ENCODE results near the gene DNAJC4. TPM values are rescaled to one million over a fixed set of nuclear protein-coding genes. Genes with fewer than 3 reads are reported as not detected.

The DNAJC4 gene
- total and polyA plus RNA-seq, 9 of the 15 experiments (the other 6 are each of a cell fraction or from before 2014, with no cell fraction given): 4.0 to 32.6 (median 19.9) TPM

- no peak for TF ChIP-seq ZNF224 (CRISPR knock-in tag; IDR thresholded peaks at IDR 0.05)
- no peak for TF ChIP-seq ZNF354B (CRISPR knock-in tag; IDR thresholded peaks at IDR 0.05)
- TF ChIP-seq MCM5 (IDR thresholded peaks at IDR 0.05; ENCODE audit: low read depth): no peak
- TF ChIP-seq BRD4 (IDR thresholded peaks at IDR 0.05): no peak
- TF ChIP-seq XRCC4 (IDR thresholded peaks at IDR 0.05; ENCODE audit: extremely low read depth, insufficient read depth, insufficient read length): no peak
- no peak for TF ChIP-seq ZNF311 (CRISPR knock-in tag; IDR thresholded peaks at IDR 0.05)
- no peak for TF ChIP-seq ZNF830 (CRISPR knock-in tag; IDR thresholded peaks at IDR 0.05)
- TF ChIP-seq RBM14 (IDR thresholded peaks at IDR 0.05; ENCODE audit: borderline replicate concordance, insufficient read depth, low read depth, low read length): no peak
- no peak for TF ChIP-seq KDM4B (IDR thresholded peaks at IDR 0.05; ENCODE audit: borderline replicate concordance in 2 of 2, low read depth in 1 of 2)
- no peak for TF ChIP-seq CCAR2 (IDR thresholded peaks at IDR 0.05; ENCODE audit: low read depth, low read length)
- no peak for TF ChIP-seq KLF13 (tag; IDR thresholded peaks at IDR 0.05; ENCODE audit: borderline replicate concordance, low read depth)
- no peak for TF ChIP-seq PHF8 (IDR thresholded peaks at IDR 0.05; ENCODE audit: borderline replicate concordance, low read length)
- no peak for TF ChIP-seq DMBX1 (CRISPR knock-in tag; IDR thresholded peaks at IDR 0.05; ENCODE audit: borderline replicate concordance)
- TF ChIP-seq ZNF197 (CRISPR knock-in tag; IDR thresholded peaks at IDR 0.05; ENCODE audit: low read depth): no peak
- no peak for TF ChIP-seq HOMEZ (CRISPR knock-in tag; IDR thresholded peaks at IDR 0.05)
- TF ChIP-seq MAFF (IDR thresholded peaks at IDR 0.05; ENCODE audit: low read length): no peak
- no peak for TF ChIP-seq FOXP1 (CRISPR knock-in tag; IDR thresholded peaks at IDR 0.05)
- no peak; a peak in 1 of 4 replicates for TF ChIP-seq KDM1A (IDR thresholded peaks at IDR 0.05)
- no peak for TF ChIP-seq ZNF253 (CRISPR knock-in tag; conservative IDR thresholded peaks at IDR 0.05)
- TF ChIP-seq, protein P1, sequence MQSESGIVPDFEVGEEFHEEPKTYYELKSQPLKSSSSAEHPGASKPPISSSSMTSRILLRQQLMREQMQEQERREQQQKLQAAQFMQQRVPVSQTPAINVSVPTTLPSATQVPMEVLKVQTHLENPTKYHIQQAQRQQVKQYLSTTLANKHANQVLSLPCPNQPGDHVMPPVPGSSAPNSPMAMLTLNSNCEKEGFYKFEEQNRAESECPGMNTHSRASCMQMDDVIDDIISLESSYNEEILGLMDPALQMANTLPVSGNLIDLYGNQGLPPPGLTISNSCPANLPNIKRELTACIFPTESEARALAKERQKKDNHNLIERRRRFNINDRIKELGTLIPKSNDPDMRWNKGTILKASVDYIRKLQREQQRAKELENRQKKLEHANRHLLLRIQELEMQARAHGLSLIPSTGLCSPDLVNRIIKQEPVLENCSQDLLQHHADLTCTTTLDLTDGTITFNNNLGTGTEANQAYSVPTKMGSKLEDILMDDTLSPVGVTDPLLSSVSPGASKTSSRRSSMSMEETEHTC (IDR thresholded peaks at IDR 0.05): no peak
- TF ChIP-seq RCOR1 (IDR thresholded peaks at IDR 0.05; ENCODE audit: borderline replicate concordance in 1 of 2, low read depth in 2 of 2, low read length in 2 of 2): peak in 1 of 2 experiments; percentile 70; a peak in 2 of 4 replicates
- no peak for TF ChIP-seq ZNF274 (IDR thresholded peaks at IDR 0.05; ENCODE audit: borderline replicate concordance, low read depth, low read length)
- TF ChIP-seq GABPA (tag; conservative IDR thresholded peaks at IDR 0.05; ENCODE audit: low read depth): no peak
- TF ChIP-seq NKRF (IDR thresholded peaks at IDR 0.05; ENCODE audit: borderline replicate concordance): 0 out of 2 replicates have a peak, but pooled peaks have one; percentile 6
- no peak for TF ChIP-seq KDM2B (CRISPR knock-in tag; IDR thresholded peaks at IDR 0.05)
These were observed 25.8 kb upstream of the DNAJC4 start (continued) for GRCh38 chr11:64204464-64204989.
